K562 (cell line): Measurements from ENCODE around the gene PSEN1. TPM values are rescaled to one million over a fixed set of nuclear protein-coding genes. Genes with fewer than 3 reads are reported as not detected.

Experiments used
- ARNT ChIP-seq, 2 experiments: fragments of 450-650 bp; IDR thresholded peaks; 2 replicates each; pipeline ENCODE4 v1.6.1; 2016; ENCODE audit warnings: mild to moderate bottlenecking in 1 of 2
- CBFA2T3 ChIP-seq: fragments of 450-650 bp; IDR thresholded peaks from 2 replicates; pipeline ENCODE4 v1.6.1; 2017
- CTBP1 ChIP-seq: fragments of 450-650 bp; IDR thresholded peaks from 2 replicates; pipeline ENCODE4 v1.6.1; 2016; ENCODE audit warnings: borderline replicate concordance
- EP400 ChIP-seq: fragments of 450-650 bp; IDR thresholded peaks from 2 replicates; pipeline ENCODE4 v1.6.1; 2017; ENCODE audit warnings: antibody characterized with exemption, mild to moderate bottlenecking, moderate library complexity
- FUS ChIP-seq: fragments of 200-400 bp; formaldehyde crosslinking; optimal IDR thresholded peaks from 2 replicates; pipeline ENCODE3; 2017; ENCODE audit warnings: low read depth, low read length
- MYBL2 ChIP-seq, 2 experiments: fragments of 450-650 bp in 1 of 2; sonication (generic) in 1 of 2; formaldehyde crosslinking in 1 of 2; IDR thresholded peaks; 2 replicates each; pipeline versions ENCODE4 v1.6.1 to v1.8.1; 2017 to 2022; ENCODE audit warnings: borderline replicate concordance in 1 of 2, inconsistent platforms in 1 of 2, low read depth in 1 of 2, mild to moderate bottlenecking in 1 of 2, missing genetic modification reagents in 1 of 2, moderate library complexity in 1 of 2
- PCBP2 ChIP-seq: fragments of 200-400 bp; formaldehyde crosslinking; IDR thresholded peaks from 2 replicates; pipeline ENCODE4 v1.6.1; 2018; ENCODE audit warnings: low read length, low read depth, mild to moderate bottlenecking, moderate library complexity; ENCODE audit not compliant: poor library complexity, severe bottlenecking
- POLR2AphosphoS5 ChIP-seq: IDR thresholded peaks from 2 replicates; pipeline ENCODE4 v1.6.1; 2011; ENCODE audit warnings: mild to moderate bottlenecking, low read depth, low read length, moderate library complexity; ENCODE audit not compliant: control insufficient read depth, insufficient read depth
- SMARCA4 ChIP-seq: fragments of 450-650 bp; IDR thresholded peaks from 2 replicates; pipeline ENCODE4 v1.6.1; 2016
- SNIP1 ChIP-seq: fragments of 450-650 bp; IDR thresholded peaks from 2 replicates; pipeline ENCODE4 v1.7.1; 2017; ENCODE audit warnings: low read depth, mild to moderate bottlenecking
- SRSF9 ChIP-seq: fragments of 200-400 bp; formaldehyde crosslinking; IDR thresholded peaks from 2 replicates; pipeline ENCODE4 v1.6.1; 2017; ENCODE audit warnings: low read depth, low read length, borderline replicate concordance
- THRAP3 ChIP-seq: fragments of 450-650 bp; IDR thresholded peaks from 2 replicates; pipeline ENCODE4 v1.6.1; 2016; ENCODE audit warnings: mild to moderate bottlenecking, inconsistent platforms, borderline replicate concordance
- ZNF24 ChIP-seq: fragments of 450-650 bp; IDR thresholded peaks from 2 replicates; pipeline ENCODE4 v1.6.1; 2016
- ZNF76 ChIP-seq: fragments of 250-450 bp; sonication (Bioruptor Pico); IDR thresholded peaks from 2 replicates; pipeline ENCODE4 v1.4.0; 2020; ENCODE audit warnings: mild to moderate bottlenecking, moderate library complexity, borderline replicate concordance
- polyA plus RNA-seq, 8 experiments: library from polyadenylated mRNA; depleted of rRNA in 4 of 8; stranded (reverse) in 5 of 8; unstranded in 3 of 8; fragments of >200 nt; fragmentation: Nextera tagmentation in 2 of 8; fragmentation: Illumina TruSeq in 1 of 8; extraction: Ambion mirVana in 2 of 8; extraction: Trizol in 1 of 8; gene quantifications; 2 replicates each; pipeline versions ENCODE4 v1.2.1 to v1.2.3, GENCODE V29; 2011 to 2014; ENCODE audit warnings: inconsistent platforms in 1 of 8, missing spikeins in 1 of 8
- total RNA-seq, 7 experiments: library from RNA; depleted of rRNA in 6 of 7; stranded (reverse); fragments of >200 nt in 6 of 7; fragmentation: Illumina TruSeq in 2 of 7; extraction: Trizol in 2 of 7; gene quantifications; 2 replicates each; pipeline versions ENCODE4 v1.2.1 to v1.2.3, GENCODE V29; 2011 to 2021; ENCODE audit warnings: low replicate concordance in 1 of 7
- TF ChIP-seq, protein P1 (sequence below): sonication (generic); formaldehyde crosslinking; IDR thresholded peaks from 2 replicates; pipeline ENCODE4 v1.8.1; 2023; ENCODE audit warnings: mild to moderate bottlenecking, missing genetic modification reagents
- TF ChIP-seq, protein P2 (sequence below): sonication (generic); formaldehyde crosslinking; IDR thresholded peaks from 2 replicates; pipeline ENCODE4 v1.8.0; 2022; ENCODE audit warnings: mild to moderate bottlenecking, missing genetic modification reagents

Gene PSEN1
- total and polyA plus RNA-seq, 9 of the 15 experiments (the other 6 are each of a cell fraction or from before 2014, with no cell fraction given) = 6.5 to 25.2 (median 14.3) TPM

DNA sequence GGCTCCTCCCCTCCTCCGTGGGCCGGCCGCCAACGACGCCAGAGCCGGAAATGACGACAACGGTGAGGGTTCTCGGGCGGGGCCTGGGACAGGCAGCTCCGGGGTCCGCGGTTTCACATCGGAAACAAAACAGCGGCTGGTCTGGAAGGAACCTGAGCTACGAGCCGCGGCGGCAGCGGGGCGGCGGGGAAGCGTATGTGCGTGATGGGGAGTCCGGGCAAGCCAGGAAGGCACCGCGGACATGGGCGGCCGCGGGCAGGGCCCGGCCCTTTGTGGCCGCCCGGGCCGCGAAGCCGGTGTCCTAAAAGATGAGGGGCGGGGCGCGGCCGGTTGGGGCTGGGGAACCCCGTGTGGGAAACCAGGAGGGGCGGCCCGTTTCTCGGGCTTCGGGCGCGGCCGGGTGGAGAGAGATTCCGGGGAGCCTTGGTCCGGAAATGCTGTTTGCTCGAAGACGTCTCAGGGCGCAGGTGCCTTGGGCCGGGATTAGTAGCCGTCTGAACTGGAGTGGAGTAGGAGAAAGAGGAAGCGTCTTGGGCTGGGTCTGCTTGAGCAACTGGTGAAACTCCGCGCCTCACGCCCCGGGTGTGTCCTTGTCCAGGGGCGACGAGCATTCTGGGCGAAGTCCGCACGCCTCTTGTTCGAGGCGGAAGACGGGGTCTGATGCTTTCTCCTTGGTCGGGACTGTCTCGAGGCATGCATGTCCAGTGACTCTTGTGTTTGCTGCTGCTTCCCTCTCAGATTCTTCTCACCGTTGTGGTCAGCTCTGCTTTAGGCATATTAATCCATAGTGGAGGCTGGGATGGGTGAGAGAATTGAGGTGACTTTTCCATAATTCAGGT, at the start of gene PSEN1 (continued):
- TF ChIP-seq, protein P1, sequence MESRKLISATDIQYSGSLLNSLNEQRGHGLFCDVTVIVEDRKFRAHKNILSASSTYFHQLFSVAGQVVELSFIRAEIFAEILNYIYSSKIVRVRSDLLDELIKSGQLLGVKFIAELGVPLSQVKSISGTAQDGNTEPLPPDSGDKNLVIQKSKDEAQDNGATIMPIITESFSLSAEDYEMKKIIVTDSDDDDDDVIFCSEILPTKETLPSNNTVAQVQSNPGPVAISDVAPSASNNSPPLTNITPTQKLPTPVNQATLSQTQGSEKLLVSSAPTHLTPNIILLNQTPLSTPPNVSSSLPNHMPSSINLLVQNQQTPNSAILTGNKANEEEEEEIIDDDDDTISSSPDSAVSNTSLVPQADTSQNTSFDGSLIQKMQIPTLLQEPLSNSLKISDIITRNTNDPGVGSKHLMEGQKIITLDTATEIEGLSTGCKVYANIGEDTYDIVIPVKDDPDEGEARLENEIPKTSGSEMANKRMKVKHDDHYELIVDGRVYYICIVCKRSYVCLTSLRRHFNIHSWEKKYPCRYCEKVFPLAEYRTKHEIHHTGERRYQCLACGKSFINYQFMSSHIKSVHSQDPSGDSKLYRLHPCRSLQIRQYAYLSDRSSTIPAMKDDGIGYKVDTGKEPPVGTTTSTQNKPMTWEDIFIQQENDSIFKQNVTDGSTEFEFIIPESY = 0 out of 2 replicates have a peak, but pooled peaks have one; percentile 13
- 0 out of 2 replicates have a peak, but pooled peaks have one; percentile 13 for TF ChIP-seq CTBP1
- TF ChIP-seq ARNT (IDR thresholded peaks at IDR 0.05) = no peak
- TF ChIP-seq, protein P2, sequence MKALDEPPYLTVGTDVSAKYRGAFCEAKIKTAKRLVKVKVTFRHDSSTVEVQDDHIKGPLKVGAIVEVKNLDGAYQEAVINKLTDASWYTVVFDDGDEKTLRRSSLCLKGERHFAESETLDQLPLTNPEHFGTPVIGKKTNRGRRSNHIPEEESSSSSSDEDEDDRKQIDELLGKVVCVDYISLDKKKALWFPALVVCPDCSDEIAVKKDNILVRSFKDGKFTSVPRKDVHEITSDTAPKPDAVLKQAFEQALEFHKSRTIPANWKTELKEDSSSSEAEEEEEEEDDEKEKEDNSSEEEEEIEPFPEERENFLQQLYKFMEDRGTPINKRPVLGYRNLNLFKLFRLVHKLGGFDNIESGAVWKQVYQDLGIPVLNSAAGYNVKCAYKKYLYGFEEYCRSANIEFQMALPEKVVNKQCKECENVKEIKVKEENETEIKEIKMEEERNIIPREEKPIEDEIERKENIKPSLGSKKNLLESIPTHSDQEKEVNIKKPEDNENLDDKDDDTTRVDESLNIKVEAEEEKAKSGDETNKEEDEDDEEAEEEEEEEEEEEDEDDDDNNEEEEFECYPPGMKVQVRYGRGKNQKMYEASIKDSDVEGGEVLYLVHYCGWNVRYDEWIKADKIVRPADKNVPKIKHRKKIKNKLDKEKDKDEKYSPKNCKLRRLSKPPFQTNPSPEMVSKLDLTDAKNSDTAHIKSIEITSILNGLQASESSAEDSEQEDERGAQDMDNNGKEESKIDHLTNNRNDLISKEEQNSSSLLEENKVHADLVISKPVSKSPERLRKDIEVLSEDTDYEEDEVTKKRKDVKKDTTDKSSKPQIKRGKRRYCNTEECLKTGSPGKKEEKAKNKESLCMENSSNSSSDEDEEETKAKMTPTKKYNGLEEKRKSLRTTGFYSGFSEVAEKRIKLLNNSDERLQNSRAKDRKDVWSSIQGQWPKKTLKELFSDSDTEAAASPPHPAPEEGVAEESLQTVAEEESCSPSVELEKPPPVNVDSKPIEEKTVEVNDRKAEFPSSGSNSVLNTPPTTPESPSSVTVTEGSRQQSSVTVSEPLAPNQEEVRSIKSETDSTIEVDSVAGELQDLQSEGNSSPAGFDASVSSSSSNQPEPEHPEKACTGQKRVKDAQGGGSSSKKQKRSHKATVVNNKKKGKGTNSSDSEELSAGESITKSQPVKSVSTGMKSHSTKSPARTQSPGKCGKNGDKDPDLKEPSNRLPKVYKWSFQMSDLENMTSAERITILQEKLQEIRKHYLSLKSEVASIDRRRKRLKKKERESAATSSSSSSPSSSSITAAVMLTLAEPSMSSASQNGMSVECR (CRISPR knock-in tag) = peak; percentile 62; the same call in 1 of the 2 replicates
- TF ChIP-seq ZNF76 (CRISPR knock-in tag) = no peak
- no peak for TF ChIP-seq SNIP1
- no peak for TF ChIP-seq SRSF9
- TF ChIP-seq FUS = no peak
- no peak for TF ChIP-seq MYBL2 (IDR thresholded peaks at IDR 0.05; ENCODE audit: low read depth)
- TF ChIP-seq MYBL2 (CRISPR knock-in tag; IDR thresholded peaks at IDR 0.05; ENCODE audit: borderline replicate concordance) = no peak
- no peak for TF ChIP-seq ZNF24
- TF ChIP-seq THRAP3 = no peak
- TF ChIP-seq CBFA2T3 = no peak
- TF ChIP-seq SMARCA4 = no peak
- TF ChIP-seq PCBP2 = no peak
- peak; percentile 67 for TF ChIP-seq POLR2AphosphoS5
- peak; percentile 49; the same call in 1 of the 2 replicates for TF ChIP-seq EP400
